HG03280 (cell line): Measurements from ENCODE around the gene GRIA4.
"Not testable (repeated sequence)": the region's sequence is repeated elsewhere in the genome, so short reads cannot be mapped to it uniquely, and the experiment has no call there.

ENCODE experiments used
- ATAC-seq: cut with Tn5 transposase; IDR thresholded peaks from one replicate; pipeline ENCODE4 v1.9.1; 2021; ENCODE audit warnings: mild to moderate bottlenecking, moderate library complexity; ENCODE audit not compliant: unreplicated experiment

GRIA4 gene

GRCh38 chr11:105856954-105857353 lies 247.1 kb downstream of the GRIA4 start:
- no peak for ATAC-seq

DNA sequence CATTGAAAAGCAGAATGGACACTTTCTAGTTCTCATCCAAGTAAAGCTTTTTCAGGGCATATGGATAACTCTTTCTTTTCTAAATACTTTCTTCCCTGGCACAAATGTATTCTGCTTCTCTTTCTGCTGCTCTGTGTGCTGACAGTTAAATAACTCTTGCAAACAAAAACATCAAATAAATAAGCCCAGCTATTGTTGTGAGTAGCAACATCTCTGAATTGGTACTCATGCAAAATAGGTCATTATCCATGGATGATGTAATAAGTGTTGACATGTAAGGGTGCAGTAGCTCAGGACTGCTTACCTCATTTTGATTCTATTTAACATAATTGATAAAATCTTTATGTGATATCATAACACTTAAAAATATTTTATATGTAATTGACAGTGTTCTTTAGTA lies 247.9 kb downstream of the GRIA4 start:
- ATAC-seq, result no peak

- no peak for ATAC-seq
Measured at GRCh38 chr11:105858841-105859240, 249.0 kb downstream of the GRIA4 start.

- no peak for ATAC-seq
Measured at GRCh38 chr11:105860105-105860504, 250.2 kb downstream of the GRIA4 start.

DNA sequence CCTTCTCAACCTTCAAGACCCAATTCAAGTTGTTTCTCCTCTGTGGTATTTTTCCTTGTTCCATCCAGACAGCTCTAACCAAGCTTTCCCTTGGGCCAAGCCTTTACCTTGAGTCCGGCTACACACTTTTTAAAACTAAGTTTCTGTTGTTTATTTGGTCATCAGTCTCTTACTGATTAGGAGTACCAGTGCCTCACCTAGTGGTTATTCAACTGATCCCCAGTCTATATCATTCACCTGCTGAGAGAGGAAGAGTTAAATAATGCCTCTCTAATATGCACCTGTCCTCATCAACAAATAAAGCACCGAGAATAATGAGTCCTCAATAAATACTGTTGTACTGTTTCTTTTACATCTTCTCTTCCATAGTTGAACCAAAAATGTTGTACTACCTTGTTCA lies 251.4 kb downstream of the GRIA4 start:
- no peak for ATAC-seq

DNA sequence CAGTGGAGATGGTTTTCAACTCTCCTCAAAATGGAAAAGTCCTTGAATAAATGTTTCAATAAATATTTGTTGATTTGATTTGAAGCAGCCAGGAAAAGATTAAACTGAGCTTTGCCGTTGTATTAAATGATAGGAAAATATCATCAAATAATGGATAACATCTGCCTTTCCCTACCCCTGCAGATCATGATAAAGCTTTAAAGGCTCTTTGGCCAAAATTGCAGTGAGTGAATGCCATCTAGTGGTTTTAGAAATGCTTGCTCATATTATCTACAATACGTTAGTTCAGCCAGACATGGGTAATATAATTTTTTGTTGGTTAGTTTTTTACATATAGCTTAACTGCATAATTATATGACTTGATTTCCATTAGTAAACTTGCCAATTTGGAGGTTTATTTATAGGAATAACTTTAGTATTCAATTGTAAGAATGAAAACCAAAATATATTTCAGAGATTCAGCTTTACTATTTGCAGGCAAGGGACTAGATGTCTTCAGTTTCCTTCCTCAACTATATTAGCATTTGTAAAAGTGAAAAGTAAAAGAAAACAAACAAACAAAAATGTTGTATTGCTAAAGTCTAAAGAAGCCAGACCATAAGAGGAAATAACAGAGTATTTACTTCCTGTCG lies 253.0 kb downstream of the GRIA4 start:
- ATAC-seq, result peak; percentile 69

GRCh38 chr11:105863523-105863922 lies 253.7 kb downstream of the GRIA4 start:
- ATAC-seq, result no peak

GRCh38 chr11:105867742-105868141 lies 257.9 kb downstream of the GRIA4 start:
- ATAC-seq, result no peak

DNA sequence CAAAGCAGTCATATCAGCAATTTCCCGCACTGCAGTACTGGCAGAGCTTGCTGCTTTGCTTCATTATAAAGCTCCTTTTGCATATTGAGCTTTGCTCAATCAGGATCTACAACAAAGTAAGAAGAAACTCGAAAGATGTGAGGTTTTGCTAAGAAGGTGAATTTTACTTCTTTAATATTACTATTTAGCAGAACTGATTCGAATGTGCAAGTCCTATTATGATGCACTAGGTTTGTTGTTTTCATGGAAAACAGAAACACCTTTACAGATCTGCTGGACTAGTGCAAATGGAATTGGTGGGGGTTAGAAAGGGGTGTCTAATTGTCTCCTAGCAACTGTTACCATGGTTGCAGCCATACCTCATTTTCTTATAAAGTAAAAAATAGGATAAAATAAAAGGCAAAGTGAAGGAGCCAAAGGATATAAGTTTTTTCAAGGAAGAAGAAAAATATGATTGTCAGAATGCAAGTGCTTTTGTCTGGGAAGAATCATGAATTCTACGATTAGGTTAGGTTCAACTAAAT lies 259.0 kb downstream of the GRIA4 start:
- no peak for ATAC-seq

DNA sequence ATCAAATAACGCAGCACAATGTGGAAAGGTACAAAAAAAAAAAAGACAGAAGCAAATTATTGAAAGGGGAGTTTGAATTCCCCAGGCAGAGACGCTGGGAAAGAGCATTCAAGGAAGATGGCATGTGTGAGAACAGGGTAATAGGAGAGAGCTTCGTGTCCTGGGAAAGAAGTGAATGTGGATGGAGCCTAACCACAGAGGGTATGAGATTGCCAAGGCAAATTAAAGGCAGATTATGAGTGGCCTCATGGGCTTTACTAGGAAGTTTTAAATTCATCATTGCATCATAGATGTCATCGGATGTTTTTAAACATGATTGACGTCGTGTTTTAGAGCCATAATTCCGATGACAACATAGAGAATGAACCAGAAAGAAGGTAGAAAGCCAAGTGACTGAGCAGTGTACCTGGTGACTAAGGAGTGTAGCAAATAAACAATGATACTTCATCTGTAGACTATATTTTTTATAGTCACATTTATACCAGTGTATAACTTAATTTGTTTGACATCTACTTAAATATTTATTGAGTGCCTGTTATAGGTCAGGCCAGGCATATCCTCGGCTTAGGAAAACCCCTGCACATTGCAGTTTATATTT lies 260.7 kb downstream of the GRIA4 start:
- ATAC-seq, result no peak

DNA sequence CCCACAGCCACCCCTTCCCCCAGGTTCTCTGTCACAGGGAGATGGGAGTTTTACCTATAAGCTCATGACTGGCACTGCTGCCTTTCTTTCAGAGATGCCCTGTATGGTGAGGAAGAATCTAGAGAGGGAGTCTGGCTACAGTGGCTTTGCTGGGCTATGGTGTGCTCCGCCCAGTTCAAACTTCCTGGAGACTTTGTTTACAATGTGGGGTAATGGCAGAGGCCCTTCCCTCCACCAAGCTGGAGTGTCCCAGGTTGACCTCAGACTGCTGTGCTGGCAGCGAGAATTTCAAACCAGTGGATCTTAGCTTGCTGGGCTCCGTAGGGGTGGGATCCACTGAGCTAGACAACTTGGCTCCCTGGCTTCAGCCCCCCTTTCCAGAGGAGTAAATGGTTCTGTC lies 268.6 kb downstream of the GRIA4 start:
- ATAC-seq, result no peak

- ATAC-seq, result not testable (repeated sequence)
Measured at GRCh38 chr11:105878927-105879326, 269.1 kb downstream of the GRIA4 start.

DNA sequence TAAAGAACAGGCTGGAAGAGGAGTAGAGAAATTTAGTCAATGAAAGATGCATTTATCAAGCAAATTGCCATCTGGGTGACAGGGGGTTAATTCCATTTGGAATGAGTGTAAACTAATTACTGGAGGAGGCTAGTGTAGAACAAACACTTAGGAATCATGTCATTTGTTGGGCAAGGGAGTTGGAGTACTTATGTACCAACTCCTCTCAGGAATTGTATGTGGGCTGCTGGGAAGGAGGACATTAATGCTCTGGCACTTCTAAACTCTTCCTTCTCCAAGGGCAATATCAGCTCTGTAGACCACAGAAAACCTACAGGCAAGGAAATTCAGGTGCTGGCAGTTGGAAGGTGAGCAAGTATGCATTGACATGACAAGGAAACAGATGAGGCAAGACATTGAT lies 271.2 kb downstream of the GRIA4 start:
- no peak for ATAC-seq

- no peak for ATAC-seq
Measured at GRCh38 chr11:105884436-105884835, 274.6 kb downstream of the GRIA4 start.

GRCh38 chr11:105891685-105892084 lies 281.8 kb downstream of the GRIA4 start:
- ATAC-seq, result no peak

DNA sequence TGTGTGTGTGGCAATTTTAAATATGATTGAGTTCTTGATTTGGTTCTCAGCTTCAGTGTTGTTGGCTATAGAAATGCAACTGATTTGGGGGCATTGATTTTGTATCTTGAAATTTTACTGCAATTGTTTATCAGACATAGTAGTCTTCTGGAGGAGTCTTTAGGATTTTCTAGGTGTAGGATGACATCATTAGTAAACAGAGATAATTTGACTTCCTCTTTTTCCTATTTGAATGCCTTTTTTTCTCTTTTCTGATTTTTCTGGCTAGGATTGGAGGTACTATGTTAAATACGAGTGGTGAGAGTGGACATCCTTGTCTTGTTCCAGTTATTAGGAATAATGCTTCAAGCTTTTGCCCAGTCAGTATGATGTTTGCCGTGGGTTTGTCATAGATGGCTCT lies 287.3 kb downstream of the GRIA4 start:
- ATAC-seq, result no peak

- no peak for ATAC-seq
Measured at GRCh38 chr11:105899772-105900171, 289.9 kb downstream of the GRIA4 start.

- no peak for ATAC-seq
Measured at GRCh38 chr11:105900515-105901035, 290.7 kb downstream of the GRIA4 start.

DNA sequence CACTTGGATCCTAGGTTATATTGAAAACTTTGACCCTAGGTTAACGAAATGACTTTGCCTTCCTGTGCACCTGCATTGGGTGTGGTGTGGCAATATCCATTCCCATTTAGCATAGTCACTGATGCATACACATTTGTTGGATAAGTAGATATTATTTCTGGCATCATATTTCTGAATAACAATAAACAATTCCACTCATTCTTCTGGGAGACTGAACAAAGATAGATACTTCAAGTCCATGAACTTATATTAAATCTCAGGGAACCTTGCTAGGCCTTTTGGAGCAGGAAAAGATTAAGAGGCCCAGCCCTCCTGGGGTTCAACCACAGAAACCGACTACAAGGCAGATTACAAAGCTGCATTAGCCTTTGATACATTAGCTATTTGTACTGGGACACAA lies 293.2 kb downstream of the GRIA4 start:
- no peak for ATAC-seq

- no peak for ATAC-seq
Measured at GRCh38 chr11:105906517-105906916, 296.6 kb downstream of the GRIA4 start.

- ATAC-seq, result no peak
Measured at GRCh38 chr11:105907319-105907718, 297.4 kb downstream of the GRIA4 start.

GRCh38 chr11:105910095-105910715 lies 300.3 kb downstream of the GRIA4 start:
- no peak for ATAC-seq
